Activated CD8-positive, alpha-beta memory T cell treated with anti-CD3 and anti-CD28 coated beads, Interleukin-2, amount 50 U/mL, for 1 hour (primary cell): ENCODE data around the gene HSPBP1.
"Not testable (repeated sequence)": the region's sequence is repeated elsewhere in the genome, so short reads cannot be mapped to it uniquely, and the experiment has no call there.

Experiments used
- DNase-seq: peaks from one replicate; pipeline ENCODE4 v3.0.0-alpha.2; 2020; ENCODE audit errors: extremely low read depth

The HSPBP1 gene

GRCh38 chr19:55279770-55280643 is at the start of gene HSPBP1:
Gene HSPBP1 (minus strand): TSS chr19:55280110. CDS start chr19:55279608, 502 bp downstream.
- DNase-seq = peak; percentile 90

GRCh38 chr19:55328774-55329318 is 48.9 kb upstream of the HSPBP1 start:
- DNase-seq = not testable (repeated sequence)

- DNase-seq = no peak
Observed at GRCh38 chr19:55325172-55325571, 45.3 kb upstream of the HSPBP1 start, which contains the start of gene TMEM150B. Gene TMEM150B (minus strand): TSS chr19:55325341. CDS start chr19:55321036, 4,305 bp downstream.

GRCh38 chr19:55324662-55325061 is 44.8 kb upstream of the HSPBP1 start:
- DNase-seq = no peak

- no peak for DNase-seq
Observed at GRCh38 chr19:55322204-55322885, 42.4 kb upstream of the HSPBP1 start.

GRCh38 chr19:55321466-55322137 is 41.7 kb upstream of the HSPBP1 start:
- no peak for DNase-seq

GRCh38 chr19:55320844-55321419 is 41.0 kb upstream of the HSPBP1 start:
- no peak for DNase-seq

- no peak for DNase-seq
Observed at GRCh38 chr19:55319785-55320184, 39.9 kb upstream of the HSPBP1 start.

- DNase-seq = no peak
Observed at GRCh38 chr19:55316646-55317045, 36.7 kb upstream of the HSPBP1 start.

GRCh38 chr19:55315956-55316525 is 36.1 kb upstream of the HSPBP1 start:
- no peak for DNase-seq

GRCh38 chr19:55314396-55314795 is 34.5 kb upstream of the HSPBP1 start:
- no peak for DNase-seq

GRCh38 chr19:55312621-55313512 is 33.0 kb upstream of the HSPBP1 start:
- no peak for DNase-seq

- no peak for DNase-seq
Observed at GRCh38 chr19:55311797-55312196, 31.9 kb upstream of the HSPBP1 start.

- DNase-seq = no peak
Observed at GRCh38 chr19:55311397-55311796, 31.5 kb upstream of the HSPBP1 start.

- DNase-seq = no peak
Observed at GRCh38 chr19:55310498-55310897, 30.6 kb upstream of the HSPBP1 start.

GRCh38 chr19:55309448-55309847 is 29.5 kb upstream of the HSPBP1 start:
- no peak for DNase-seq

GRCh38 chr19:55308281-55308680 is 28.4 kb upstream of the HSPBP1 start:
- DNase-seq = no peak

GRCh38 chr19:55306712-55307111 is 26.8 kb upstream of the HSPBP1 start:
- no peak for DNase-seq

GRCh38 chr19:55305983-55306562 is 26.2 kb upstream of the HSPBP1 start:
- DNase-seq = no peak

GRCh38 chr19:55305491-55305890 is 25.6 kb upstream of the HSPBP1 start:
- DNase-seq = no peak
